Thymus (tissue), 14 donors: ENCODE results near the gene TMEM229A. TPM values are rescaled to one million over a fixed set of nuclear protein-coding genes. Genes with fewer than 3 reads are reported as not detected.
"Not testable (repeated sequence)": the region's sequence is repeated elsewhere in the genome, so short reads cannot be mapped to it uniquely, and the experiment has no call there.

Source experiments
- DNase-seq, 9 donors: peaks; one replicate each; pipeline ENCODE4 v3.0.0-alpha.2; 2013; ENCODE audit warnings: low spot score in 9 of 9, low read depth in 6 of 9, missing footprints in 1 of 9
- H3K27ac ChIP-seq, 2 donors: one replicate each; pipeline ENCODE4 v1.5.1; 2013; ENCODE audit warnings: control low read depth in 1 of 2, low read depth in 1 of 2, low read length in 1 of 2, mild to moderate bottlenecking in 1 of 2, moderate library complexity in 1 of 2
- H3K27me3 ChIP-seq, 2 donors: one replicate each; pipeline ENCODE4 v1.5.1; 2013; ENCODE audit warnings: low read length in 1 of 2; ENCODE audit not compliant: control insufficient read depth in 2 of 2, insufficient read depth in 1 of 2
- H3K36me3 ChIP-seq, 2 donors: one replicate each; pipeline ENCODE4 v1.5.1; 2013; ENCODE audit warnings: low read length in 1 of 2, mild to moderate bottlenecking in 1 of 2, moderate library complexity in 1 of 2; ENCODE audit not compliant: control insufficient read depth in 2 of 2, insufficient read depth in 2 of 2
- H3K4me1 ChIP-seq, 2 donors: one replicate each; pipeline ENCODE4 v1.5.1; 2013; ENCODE audit warnings: low read length in 2 of 2; ENCODE audit not compliant: control insufficient read depth in 2 of 2, insufficient read depth in 2 of 2
- H3K4me3 ChIP-seq, 2 donors: one replicate each; pipeline ENCODE4 v1.5.1; 2013; ENCODE audit warnings: low read length in 2 of 2, control low read depth in 1 of 2, mild to moderate bottlenecking in 1 of 2
- H3K9me3 ChIP-seq, 2 donors: one replicate each; pipeline ENCODE4 v1.5.1; 2013; ENCODE audit warnings: low read length in 1 of 2, mild to moderate bottlenecking in 1 of 2; ENCODE audit not compliant: control insufficient read depth in 2 of 2, insufficient read depth in 1 of 2
- WGBS: extraction: QIAGEN DNeasy Blood & Tissue Kit; methylation state at CpG from one replicate; pipeline ENCODE4 v1.1.7; 2013; 5-methylcytosine and 5-hydroxymethylcytosine counted together
- long read RNA-seq, 10 donors: transcript quantifications; one replicate each; lab custom pipeline, GENCODE V29; 2026
- polyA plus RNA-seq: library from polyadenylated mRNA; stranded (reverse); fragments of 200-250 nt; gene quantifications from one replicate; pipeline ENCODE4 v1.2.3, GENCODE V29; 2013
- total RNA-seq: library from RNA; stranded (reverse); fragments of 120-200 nt; gene quantifications from one replicate; pipeline ENCODE4 v1.2.4, GENCODE V29; 2013
- donor health status: healthy.

The TMEM229A gene
- total RNA-seq (not detected), polyA plus RNA-seq (0.02 TPM)
- long read RNA-seq, donor 1: 0 reads
- long read RNA-seq, donor 2: 0 reads
- long read RNA-seq, donor 3, partial matches to known transcripts: 0 of 1 reads
- long read RNA-seq, donor 3, other reads (novel, unspliced or antisense): 0 of 1 reads
- long read RNA-seq, donor 4: 0 reads
- long read RNA-seq, donor 5, partial matches to known transcripts: 0 of 1 reads
- long read RNA-seq, donor 5, other reads (novel, unspliced or antisense): 0 of 1 reads
- long read RNA-seq, donor 6: 0 reads
- long read RNA-seq, donor 7: 0 reads
- long read RNA-seq, donor 8, partial matches to known transcripts: 0 of 1 reads
- long read RNA-seq, donor 8, other reads (novel, unspliced or antisense): 0 of 1 reads
- long read RNA-seq, donor 9: 0 reads
- long read RNA-seq, donor 10: 0 reads

- WGBS: 1% methylated on average over 87 of the region's 87 CpGs
- Histone ChIP-seq H3K27ac (no peak within 1 kb of the TSS), H3K4me1 (no peaks in the 10 kb centered on the region), H3K36me3 (no peaks in the 10 kb centered on the region), H3K4me3 (no peak within 1 kb of the TSS), H3K27me3 (peaks cover 27 to 48% of the 10 kb centered on the region in 2 donors), H3K9me3 (no peaks in the 10 kb centered on the region)
- DNase-seq: peak in 1 of 9 donors; percentile 7
These were observed at the start of gene TMEM229A for GRCh38 chr7:124032369-124033094. Gene TMEM229A (minus strand): TSS chr7:124033067. CDS start chr7:124033003, 64 bp downstream.

DNA sequence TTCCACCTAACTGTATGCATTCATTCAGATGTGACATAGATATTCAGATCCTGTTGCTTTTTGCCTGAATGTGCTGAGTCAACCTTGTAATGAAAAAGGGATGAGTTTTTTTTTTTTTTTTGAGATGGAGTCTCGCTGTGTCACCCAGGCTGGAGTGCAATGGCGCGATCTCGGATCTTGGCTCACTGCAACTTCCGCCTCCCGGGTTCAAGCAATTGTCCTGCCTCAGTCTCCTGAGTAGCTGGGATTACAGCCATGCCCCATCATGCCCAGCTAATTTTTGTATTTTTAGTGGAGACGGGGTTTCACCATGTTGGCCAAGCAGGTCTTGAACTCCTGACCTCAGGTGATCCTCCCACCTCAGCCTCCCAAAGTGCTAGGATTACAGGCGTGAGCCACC lies 49.4 kb upstream of the TMEM229A start:
- not testable (repeated sequence) for H3K4me1 ChIP-seq, H3K4me3 ChIP-seq, H3K27ac ChIP-seq, H3K36me3 ChIP-seq, H3K9me3 ChIP-seq, DNase-seq, H3K27me3 ChIP-seq
- WGBS: 91% methylated on average over 8 of the region's 8 CpGs

DNA sequence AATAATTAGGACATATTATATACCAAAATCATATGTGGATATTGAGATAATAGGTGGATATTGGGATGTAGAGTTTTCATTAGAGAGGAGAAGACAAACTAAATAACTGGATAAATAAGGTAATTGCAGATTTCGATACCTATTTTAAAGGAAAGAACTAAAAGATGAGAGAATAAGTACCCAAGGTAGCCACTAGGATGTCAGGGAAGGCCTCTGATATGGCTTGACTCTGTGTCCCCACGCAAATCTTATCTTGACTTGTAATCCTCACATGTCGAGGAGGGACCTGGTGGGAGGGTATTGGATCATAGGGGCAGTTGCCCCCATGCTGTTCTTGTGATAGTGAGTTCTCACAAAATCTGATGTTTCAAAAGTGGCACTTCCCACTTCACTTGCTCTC lies 44.7 kb upstream of the TMEM229A start:
- H3K36me3 ChIP-seq: no peaks in the 10 kb centered on the region
- no peaks in the 10 kb centered on the region for H3K27me3 ChIP-seq
- H3K4me3 ChIP-seq: no peak overlapping the region
- DNase-seq: no peak
- H3K4me1 ChIP-seq: no peaks in the 10 kb centered on the region
- no peak overlapping the region for H3K27ac ChIP-seq
- no peaks in the 10 kb centered on the region for H3K9me3 ChIP-seq
- WGBS: 74% methylated on average over 3 of the region's 3 CpGs

DNA sequence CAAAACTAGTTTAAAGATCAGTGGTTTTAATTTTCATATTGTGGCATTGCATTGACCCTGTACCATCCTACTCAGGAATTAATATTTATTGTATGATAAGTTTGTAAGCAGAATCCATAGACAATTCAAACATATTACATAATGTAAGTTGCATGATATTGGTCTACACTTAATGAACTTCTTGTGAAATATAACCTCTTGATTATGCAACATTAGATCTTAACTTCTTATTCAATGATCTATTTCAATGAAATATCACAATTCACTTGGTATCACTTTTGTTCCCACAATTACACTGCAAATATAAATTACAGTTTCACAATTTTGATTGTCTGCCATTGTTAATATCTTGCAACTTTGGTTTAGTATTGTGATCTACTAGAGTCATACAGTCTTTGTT lies 44.0 kb upstream of the TMEM229A start:
- DNase-seq: no peak
- Histone ChIP-seq H3K9me3 (no peaks in the 10 kb centered on the region), H3K27me3 (no peaks in the 10 kb centered on the region), H3K4me3 (no peak overlapping the region), H3K36me3 (no peaks in the 10 kb centered on the region), H3K4me1 (no peaks in the 10 kb centered on the region), H3K27ac (no peak overlapping the region)

DNA sequence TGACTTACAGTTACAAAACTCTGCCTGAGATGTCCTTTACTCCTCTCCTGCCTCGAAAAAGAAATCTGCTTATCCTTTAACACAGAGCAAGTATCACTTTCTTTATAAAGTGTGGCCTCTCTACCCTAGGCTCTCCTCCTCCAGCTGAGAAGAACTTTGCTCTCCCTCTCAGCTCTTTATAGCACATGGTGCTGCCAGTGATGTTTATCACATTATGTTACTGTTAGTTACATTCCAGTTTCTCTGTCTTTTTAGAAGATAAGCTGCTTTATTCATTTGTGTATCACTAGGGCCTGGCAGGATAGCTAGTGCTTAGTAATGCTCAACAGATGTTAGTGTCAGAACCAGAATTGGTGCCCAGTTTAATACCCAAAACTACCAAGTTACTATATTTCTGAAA lies 41.1 kb upstream of the TMEM229A start:
- Histone ChIP-seq H3K4me3 (no peak overlapping the region), H3K36me3 (no peaks in the 10 kb centered on the region), H3K4me1 (no peaks in the 10 kb centered on the region), H3K27me3 (no peaks in the 10 kb centered on the region), H3K9me3 (no peaks in the 10 kb centered on the region), H3K27ac (no peak overlapping the region)
- DNase-seq: no peak
- WGBS: 68% methylated on average over 1 of the region's 1 CpG

GRCh38 chr7:124073310-124073645 lies 40.4 kb upstream of the TMEM229A start:
- 85% methylated on average over 4 of the region's 4 CpGs for WGBS
- H3K27ac ChIP-seq: no peak overlapping the region
- no peak for DNase-seq
- no peaks in the 10 kb centered on the region for H3K27me3 ChIP-seq
- H3K9me3 ChIP-seq: no peaks in the 10 kb centered on the region
- H3K4me3 ChIP-seq: no peak overlapping the region
- no peaks in the 10 kb centered on the region for H3K36me3 ChIP-seq
- no peaks in the 10 kb centered on the region for H3K4me1 ChIP-seq

DNA sequence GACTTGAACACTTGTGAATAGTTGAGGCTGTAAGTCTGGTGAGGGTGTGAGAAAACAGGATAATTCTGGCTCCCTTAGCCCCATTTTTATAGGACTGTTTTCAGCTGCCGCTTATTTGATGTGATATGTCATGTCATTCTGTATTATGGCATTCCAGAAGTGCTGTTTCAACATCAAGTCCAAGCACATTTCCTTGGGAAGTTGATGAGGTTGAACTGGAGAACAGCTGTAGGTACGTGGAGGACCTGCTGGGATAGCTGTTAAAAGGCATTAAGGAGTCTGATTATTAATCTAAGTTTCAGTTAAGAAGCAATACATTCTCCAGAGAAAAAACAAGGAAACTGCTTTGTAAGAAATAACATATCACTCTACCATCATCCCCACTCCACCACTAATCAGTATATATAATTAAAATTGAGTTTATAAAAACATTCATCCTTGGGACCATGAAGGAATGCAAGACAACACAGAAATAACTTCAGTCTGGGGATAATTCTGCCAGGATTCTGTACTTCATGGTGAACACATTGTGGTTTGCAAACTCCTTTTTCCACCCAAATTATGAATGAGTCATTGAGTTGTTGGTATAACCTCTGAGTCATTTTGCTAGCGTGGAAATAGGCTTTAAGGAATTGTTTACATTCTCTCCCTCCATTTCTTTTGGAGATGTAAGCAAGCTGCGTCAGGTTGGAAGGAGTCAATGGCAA lies 39.9 kb upstream of the TMEM229A start:
- no peak overlapping the region for H3K27ac ChIP-seq
- 73% methylated on average over 4 of the region's 4 CpGs for WGBS
- no peaks in the 10 kb centered on the region for H3K36me3 ChIP-seq
- H3K9me3 ChIP-seq: no peaks in the 10 kb centered on the region
- no peaks in the 10 kb centered on the region for H3K27me3 ChIP-seq
- H3K4me1 ChIP-seq: no peaks in the 10 kb centered on the region
- no peak overlapping the region for H3K4me3 ChIP-seq
- DNase-seq: no peak

DNA sequence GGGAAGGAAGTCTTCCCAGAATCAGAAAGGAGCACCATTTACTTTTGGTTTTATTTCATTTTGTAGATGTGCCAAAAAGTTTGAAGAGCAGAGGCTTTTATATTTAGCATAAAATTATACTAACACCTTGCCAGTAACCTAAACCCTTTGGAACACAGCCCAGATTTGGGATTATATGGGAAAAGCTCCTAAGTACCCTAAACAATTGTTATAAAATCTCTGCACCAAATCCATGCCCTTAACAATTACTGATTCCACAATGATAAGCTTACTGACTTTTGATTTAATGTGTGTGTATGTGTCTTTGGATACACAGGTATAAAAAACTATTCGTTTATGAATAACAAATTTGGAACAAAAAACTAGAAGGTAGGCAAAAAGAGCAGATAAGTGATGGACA lies 39.0 kb upstream of the TMEM229A start:
- Histone ChIP-seq H3K4me3 (no peak overlapping the region), H3K27ac (no peak overlapping the region), H3K4me1 (no peaks in the 10 kb centered on the region), H3K27me3 (no peaks in the 10 kb centered on the region), H3K36me3 (no peaks in the 10 kb centered on the region), H3K9me3 (no peaks in the 10 kb centered on the region)
- 79% methylated on average over 1 of the region's 1 CpG for WGBS
- DNase-seq: no peak

GRCh38 chr7:124062171-124062570 lies 29.3 kb upstream of the TMEM229A start:
- no peaks in the 10 kb centered on the region for H3K4me1 ChIP-seq
- H3K4me3 ChIP-seq: no peak overlapping the region
- H3K36me3 ChIP-seq: no peaks in the 10 kb centered on the region
- peaks cover 0 to 3% of the 10 kb centered on the region in 2 donors for H3K9me3 ChIP-seq
- WGBS: 40% methylated on average over 1 of the region's 1 CpG
- H3K27ac ChIP-seq: no peak overlapping the region
- no peak for DNase-seq
- H3K27me3 ChIP-seq: no peaks in the 10 kb centered on the region
